Keratinocyte (primary cell): ENCODE data around the gene ATXN7L1.

Experiments used
- EZH2 ChIP-seq: IDR thresholded peaks from one replicate; pipeline ENCODE4 v1.6.1; 2012; ENCODE audit warnings: inconsistent platforms, mild to moderate bottlenecking, low read length, moderate library complexity
- TF ChIP-seq, protein P1 (sequence below), 3 experiments: IDR thresholded peaks in 1 of 3; conservative IDR thresholded peaks in 1 of 3; optimal IDR thresholded peaks in 1 of 3; 2 replicates in 2 of 3; 3 replicates in 1 of 3; pipeline versions ENCODE3 to v1.5.1; 2011; ENCODE audit warnings: low read length in 3 of 3, mild to moderate bottlenecking in 3 of 3, moderate library complexity in 2 of 3, control low read depth in 1 of 3, inconsistent platforms in 1 of 3; ENCODE audit not compliant: insufficient read depth in 2 of 3; ENCODE audit errors: extremely low read depth in 1 of 3

GRCh38 chr7:105814481-105814880 lies 61.9 kb downstream of the ATXN7L1 start:
- TF ChIP-seq, protein P1, sequence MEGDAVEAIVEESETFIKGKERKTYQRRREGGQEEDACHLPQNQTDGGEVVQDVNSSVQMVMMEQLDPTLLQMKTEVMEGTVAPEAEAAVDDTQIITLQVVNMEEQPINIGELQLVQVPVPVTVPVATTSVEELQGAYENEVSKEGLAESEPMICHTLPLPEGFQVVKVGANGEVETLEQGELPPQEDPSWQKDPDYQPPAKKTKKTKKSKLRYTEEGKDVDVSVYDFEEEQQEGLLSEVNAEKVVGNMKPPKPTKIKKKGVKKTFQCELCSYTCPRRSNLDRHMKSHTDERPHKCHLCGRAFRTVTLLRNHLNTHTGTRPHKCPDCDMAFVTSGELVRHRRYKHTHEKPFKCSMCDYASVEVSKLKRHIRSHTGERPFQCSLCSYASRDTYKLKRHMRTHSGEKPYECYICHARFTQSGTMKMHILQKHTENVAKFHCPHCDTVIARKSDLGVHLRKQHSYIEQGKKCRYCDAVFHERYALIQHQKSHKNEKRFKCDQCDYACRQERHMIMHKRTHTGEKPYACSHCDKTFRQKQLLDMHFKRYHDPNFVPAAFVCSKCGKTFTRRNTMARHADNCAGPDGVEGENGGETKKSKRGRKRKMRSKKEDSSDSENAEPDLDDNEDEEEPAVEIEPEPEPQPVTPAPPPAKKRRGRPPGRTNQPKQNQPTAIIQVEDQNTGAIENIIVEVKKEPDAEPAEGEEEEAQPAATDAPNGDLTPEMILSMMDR (optimal IDR thresholded peaks at IDR 0.05 in 1 of 3, IDR thresholded peaks at IDR 0.05 in 1 of 3, conservative IDR thresholded peaks at IDR 0.05 in 1 of 3; ENCODE audit: extremely low read depth in 1 of 3, insufficient read depth in 2 of 3, low read length in 3 of 3): no peak
- no peak for TF ChIP-seq EZH2
